Stimulated activated effector memory CD8-positive, alpha-beta T cell treated with anti-CD3 and anti-CD28 coated beads, Interleukin-12 subunit alpha, Interleukin-12 subunit beta, amount 100 ng/mL, for 72 hours (primary cell): ENCODE measurements around the gene ELOVL1.
A peak's percentile ranks its signal among the peaks of the same experiment; 100 is the strongest.
"Not testable (repeated sequence)": the region's sequence is repeated elsewhere in the genome, so short reads cannot be mapped to it uniquely, and the experiment has no call there.

ENCODE experiments used
- ATAC-seq: fragments of 150-1000 bp; cut with Tn5 transposase; 2 replicates; pipeline ENCODE4 v1.10.0; 2021
- DNase-seq, 2 donors: peaks; one replicate each; pipeline ENCODE4 v3.0.0; 2021 to 2022; ENCODE audit warnings: low spot score in 2 of 2
- H3K27ac Mint-ChIP-seq: one replicate; pipeline ENCODE4 v1.8.0; 2022; ENCODE audit warnings: mild to moderate bottlenecking, mixed read lengths
- H3K36me3 Mint-ChIP-seq: one replicate; pipeline ENCODE4 v1.8.0; 2022; ENCODE audit warnings: mild to moderate bottlenecking, mixed read lengths
- H3K4me1 Mint-ChIP-seq: one replicate; pipeline ENCODE4 v1.8.0; 2022; ENCODE audit warnings: mixed read lengths
- H3K4me3 Mint-ChIP-seq: one replicate; pipeline ENCODE4 v1.8.0; 2022; ENCODE audit warnings: mild to moderate bottlenecking, mixed read lengths
- H3K9me3 Mint-ChIP-seq: one replicate; pipeline ENCODE4 v1.8.0; 2022; ENCODE audit warnings: mixed read lengths

ELOVL1 gene

DNA sequence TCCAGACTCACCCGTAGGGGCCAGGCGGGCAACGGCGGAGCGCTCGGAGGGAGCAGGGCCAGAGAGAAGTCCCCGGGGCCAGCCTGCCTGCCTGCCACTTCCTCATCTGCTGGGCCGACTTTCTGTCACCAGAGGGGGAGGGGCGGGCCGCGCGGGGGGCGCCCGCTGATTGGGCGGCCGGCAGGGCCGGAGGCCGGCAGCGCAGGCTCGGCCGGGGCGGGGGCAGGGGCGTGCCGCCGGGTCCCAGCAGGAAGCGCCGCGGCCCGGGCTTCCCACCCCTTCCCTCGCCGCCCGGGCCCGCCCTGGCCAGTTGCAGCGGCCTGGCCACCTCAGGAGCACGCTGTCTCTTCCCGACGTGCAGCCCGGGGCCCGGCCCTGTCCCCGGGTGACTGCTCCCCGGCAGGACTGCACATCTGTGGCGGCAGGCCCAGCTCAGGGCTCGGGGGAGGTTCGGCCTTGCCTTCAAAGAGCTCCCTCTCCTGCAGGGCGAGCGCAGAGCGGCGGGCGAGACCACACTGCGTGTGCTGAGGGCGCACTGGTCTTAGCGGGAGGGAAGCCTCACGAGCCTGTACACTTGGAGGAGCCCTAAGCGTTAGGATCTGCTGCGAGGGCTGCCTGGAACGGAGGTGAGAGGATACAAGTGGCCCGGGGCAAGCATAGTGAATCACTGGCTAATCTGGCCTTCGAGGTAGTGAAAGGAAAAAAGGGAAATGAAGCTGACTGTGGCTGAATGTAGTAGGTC lies at the start of gene ELOVL1:
Gene ELOVL1 (minus strand): TSS at position 108 of the 742 bp plus-strand sequence. CDS start 2,402 bp downstream, outside the sequence.
- Mint-ChIP-seq H3K9me3 (no peaks in the 10 kb centered on the region), H3K4me1 (peaks cover 47% of the 10 kb centered on the region), H3K27ac (peak within 1 kb of the TSS; percentile 94), H3K36me3 (peaks cover 48% of the 10 kb centered on the region), H3K4me3 (peak within 1 kb of the TSS; percentile 96)
- ATAC-seq (peak; percentile 89), DNase-seq (peak; percentile 83 to 92)

DNA sequence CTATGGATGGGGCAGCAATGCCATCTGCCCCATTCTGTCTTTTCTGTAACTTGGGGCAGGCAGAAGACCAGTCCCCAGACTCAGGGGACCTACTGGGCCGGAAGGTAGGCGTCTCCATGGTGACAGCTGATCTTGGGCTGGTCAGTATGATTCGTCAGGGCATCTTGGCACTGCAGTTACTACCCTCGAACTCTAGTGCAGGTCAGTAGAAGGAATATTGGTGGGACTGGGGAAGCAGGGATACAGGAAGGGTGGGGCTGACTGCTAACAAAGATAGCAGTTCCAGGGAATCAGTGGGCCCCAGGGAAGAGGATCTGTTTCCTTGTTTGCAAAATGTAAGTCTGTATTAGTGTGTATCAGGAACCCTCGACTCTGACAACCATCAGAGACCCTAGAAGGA lies 48.1 kb upstream of the ELOVL1 start:
- Mint-ChIP-seq H3K36me3 (peaks cover 32% of the 10 kb centered on the region), H3K9me3 (no peaks in the 10 kb centered on the region), H3K4me1 (peaks cover 5% of the 10 kb centered on the region), H3K27ac (no peak overlapping the region), H3K4me3 (no peak overlapping the region)
- DNase-seq, result no peak
- ATAC-seq, result no peak

DNA sequence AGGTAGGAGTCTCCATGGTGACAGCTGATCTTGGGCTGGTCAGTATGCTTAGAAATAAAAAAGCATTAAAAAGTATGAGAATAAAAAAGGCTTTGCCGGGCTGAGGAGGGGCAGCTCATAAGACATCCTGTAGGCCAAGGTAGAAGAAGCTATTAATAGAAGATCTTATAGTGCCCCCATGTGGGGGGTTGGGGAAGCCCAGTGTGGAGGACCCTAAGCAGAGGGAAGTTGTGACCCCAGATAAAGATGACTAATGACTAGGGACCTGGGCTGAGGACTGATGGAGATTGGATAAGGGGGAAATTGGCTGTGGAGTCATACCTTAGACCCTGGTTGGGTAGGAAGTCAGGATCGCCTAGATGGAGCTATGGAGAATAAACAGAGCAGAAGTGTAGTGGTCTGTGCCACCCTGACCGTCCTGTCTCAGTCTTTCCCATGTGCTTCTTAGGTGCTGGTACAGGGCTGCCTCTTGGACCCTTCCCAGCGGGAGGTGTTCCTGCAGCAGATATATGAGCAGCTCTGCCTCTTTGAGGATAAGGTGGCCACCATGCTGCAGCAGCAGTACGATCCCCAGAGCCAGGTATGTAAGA lies 46.9 kb upstream of the ELOVL1 start:
- Mint-ChIP-seq H3K27ac (peak overlapping the region; percentile 56), H3K4me1 (peaks cover 5% of the 10 kb centered on the region), H3K4me3 (no peak overlapping the region), H3K9me3 (no peaks in the 10 kb centered on the region), H3K36me3 (peaks cover 31% of the 10 kb centered on the region)
- DNase-seq (peak; percentile 36 to 78), ATAC-seq (peak; percentile 89)

DNA sequence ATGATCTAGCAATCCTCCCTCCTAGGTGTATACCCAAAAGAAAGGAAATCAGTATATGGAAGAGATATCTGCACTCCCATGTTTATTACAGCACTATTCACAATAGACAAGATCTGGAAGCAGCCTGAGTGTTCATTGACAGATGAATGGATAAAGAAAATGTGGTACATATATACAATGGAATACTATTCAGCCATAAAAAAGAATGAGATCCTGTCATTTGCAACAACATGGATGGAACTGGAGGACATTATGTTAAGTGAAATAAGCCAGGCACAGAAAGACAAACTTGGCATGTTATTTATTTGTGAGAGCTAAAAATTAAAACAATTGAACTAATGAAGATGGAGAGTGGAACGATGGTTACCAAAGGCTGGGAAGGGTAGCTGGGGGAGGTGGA lies 45.6 kb upstream of the ELOVL1 start:
- peaks cover 39% of the 10 kb centered on the region for H3K36me3 Mint-ChIP-seq
- H3K9me3 Mint-ChIP-seq, DNase-seq, ATAC-seq, H3K4me3 Mint-ChIP-seq, H3K4me1 Mint-ChIP-seq, H3K27ac Mint-ChIP-seq: not testable (repeated sequence)

DNA sequence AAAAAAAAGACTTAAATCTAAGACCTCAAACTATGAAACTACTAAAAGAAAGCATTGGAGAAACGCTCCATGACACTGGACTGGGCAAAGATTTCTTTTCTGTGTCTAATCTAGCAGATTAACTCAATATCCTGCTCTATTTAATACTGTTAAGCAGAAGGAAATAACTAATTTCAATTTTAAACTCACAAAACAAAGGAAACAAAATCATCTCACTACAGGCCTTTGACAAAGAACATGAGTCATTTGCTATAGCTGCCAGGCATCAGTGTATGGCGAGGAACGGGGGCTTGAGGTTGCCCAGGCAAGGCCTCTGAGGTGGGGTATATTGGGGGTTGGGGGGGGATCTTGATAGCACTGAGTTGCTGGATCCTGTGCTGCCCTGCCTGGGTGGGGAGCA lies 42.8 kb upstream of the ELOVL1 start:
- no peak for DNase-seq
- no peak for ATAC-seq
- H3K4me1 Mint-ChIP-seq, result peaks cover 5% of the 10 kb centered on the region
- no peaks in the 10 kb centered on the region for H3K9me3 Mint-ChIP-seq
- H3K36me3 Mint-ChIP-seq, result peaks cover 67% of the 10 kb centered on the region
- H3K4me3 Mint-ChIP-seq, result no peak overlapping the region
- no peak overlapping the region for H3K27ac Mint-ChIP-seq

DNA sequence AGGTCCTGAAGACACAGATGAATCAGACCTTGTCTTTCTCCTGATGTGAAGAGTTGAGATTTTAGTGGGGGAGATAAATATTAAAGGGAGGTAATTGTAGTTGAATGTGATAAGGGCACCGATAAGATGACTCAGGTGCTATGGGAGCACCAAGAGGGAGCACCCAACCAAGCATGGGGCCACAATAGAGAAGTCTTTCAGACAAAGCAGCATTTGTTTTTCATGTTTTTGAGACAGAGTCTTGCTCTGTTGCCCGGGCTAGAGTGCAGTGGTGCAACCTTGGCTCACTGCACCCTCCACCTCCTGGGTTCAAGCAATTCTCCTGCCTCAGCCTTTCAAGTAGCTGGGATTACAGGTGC lies 38.0 kb upstream of the ELOVL1 start:
- H3K27ac Mint-ChIP-seq, result no peak overlapping the region
- DNase-seq (no peak), ATAC-seq (no peak)
- peaks cover 82% of the 10 kb centered on the region for H3K36me3 Mint-ChIP-seq
- no peak overlapping the region for H3K4me3 Mint-ChIP-seq
- no peaks in the 10 kb centered on the region for H3K9me3 Mint-ChIP-seq
- peaks cover 13% of the 10 kb centered on the region for H3K4me1 Mint-ChIP-seq

DNA sequence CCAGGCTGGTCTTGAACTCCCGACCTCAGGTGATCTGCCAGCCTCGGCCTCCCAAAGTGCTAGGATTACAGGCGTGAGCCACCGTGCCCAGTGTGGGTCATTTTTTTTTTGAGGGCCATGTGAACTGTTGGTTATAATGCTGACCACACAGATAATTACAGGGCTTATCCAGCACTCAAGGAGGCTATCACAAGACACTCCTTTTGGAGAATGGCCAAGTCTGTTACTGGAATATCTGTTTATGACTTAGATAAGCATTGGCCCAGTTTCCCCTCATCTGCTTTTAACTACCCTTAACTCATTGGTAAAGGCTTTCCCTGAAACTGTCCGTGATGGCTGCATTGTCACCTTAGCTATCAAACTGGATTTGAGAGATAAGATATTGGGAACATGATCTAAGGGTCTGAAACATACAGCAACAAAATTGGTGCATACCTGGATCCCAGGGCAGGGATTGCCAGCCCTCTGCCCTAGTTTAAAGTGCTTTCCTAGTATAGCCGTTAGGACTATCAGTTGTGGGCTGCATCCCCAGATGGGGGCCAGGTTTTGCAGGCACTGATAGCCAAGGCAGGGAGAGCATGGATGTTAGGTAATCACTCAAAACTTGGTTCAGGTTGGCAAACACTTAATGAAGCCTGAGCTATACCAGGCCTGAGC lies 37.5 kb upstream of the ELOVL1 start:
- no peak overlapping the region for H3K4me3 Mint-ChIP-seq
- DNase-seq, result no peak
- no peak for ATAC-seq
- H3K36me3 Mint-ChIP-seq, result peaks cover 78% of the 10 kb centered on the region
- H3K9me3 Mint-ChIP-seq, result no peaks in the 10 kb centered on the region
- no peak overlapping the region for H3K27ac Mint-ChIP-seq
- peaks cover 13% of the 10 kb centered on the region for H3K4me1 Mint-ChIP-seq

DNA sequence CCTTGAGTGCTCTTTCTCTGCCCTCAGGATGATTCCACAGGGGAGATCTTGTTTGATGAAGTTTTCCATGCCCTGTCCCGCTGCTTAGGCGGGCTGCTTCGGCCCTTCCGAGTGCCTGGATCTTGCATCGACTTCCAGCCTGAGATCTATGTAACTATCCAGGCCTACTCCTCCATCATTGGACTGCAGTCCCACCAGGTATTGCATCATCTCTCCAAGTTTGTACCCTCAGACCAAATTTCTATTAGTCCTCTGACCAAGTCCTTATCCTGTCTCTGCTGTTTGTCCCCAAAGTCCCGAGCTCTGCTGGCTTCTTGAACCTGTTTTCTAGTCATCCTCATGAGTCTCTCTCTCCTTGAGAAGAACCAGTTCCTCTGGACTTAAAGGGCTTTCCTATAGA lies 36.5 kb upstream of the ELOVL1 start:
- H3K36me3 Mint-ChIP-seq, result peaks cover 68% of the 10 kb centered on the region
- no peak overlapping the region for H3K4me3 Mint-ChIP-seq
- H3K4me1 Mint-ChIP-seq, result peaks cover 13% of the 10 kb centered on the region
- ATAC-seq (no peak), DNase-seq (no peak)
- no peak overlapping the region for H3K27ac Mint-ChIP-seq
- H3K9me3 Mint-ChIP-seq, result no peaks in the 10 kb centered on the region

DNA sequence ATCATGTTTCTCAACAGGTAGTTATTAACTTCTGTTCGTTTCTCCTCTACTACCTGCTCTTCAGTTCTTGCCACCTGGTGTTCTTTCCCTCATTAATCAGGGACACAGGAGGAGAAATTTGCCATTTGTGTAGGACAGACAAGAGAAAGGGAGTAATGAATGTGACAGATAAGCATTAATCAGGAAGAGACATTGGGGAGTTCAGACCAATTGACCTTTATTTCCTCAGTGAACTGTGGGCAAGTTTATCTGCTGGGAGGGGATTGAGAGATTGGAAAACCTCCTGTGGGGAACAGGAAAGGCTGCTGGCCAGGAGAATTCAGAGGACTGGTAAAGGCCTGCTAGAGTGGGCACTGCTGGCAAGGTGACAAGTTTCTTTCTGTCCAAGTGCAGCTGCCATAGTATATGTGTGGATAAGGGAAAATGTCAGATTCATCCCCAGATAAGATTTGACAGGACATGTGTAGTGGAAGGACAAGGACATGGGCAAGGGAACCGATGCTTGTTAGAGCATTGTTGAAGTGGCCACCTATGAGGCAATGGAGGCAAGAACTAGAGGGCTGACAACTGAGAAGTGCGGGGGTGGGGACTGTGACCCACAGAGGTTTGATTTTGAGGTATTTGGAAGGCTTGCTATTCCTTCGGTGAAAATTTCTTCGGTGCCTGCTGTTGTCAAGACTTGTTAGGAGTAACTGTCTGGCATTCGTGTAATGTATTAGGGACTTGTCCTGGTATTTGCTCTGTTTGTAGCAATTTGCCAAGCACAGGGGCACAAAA lies 34.5 kb upstream of the ELOVL1 start:
- Mint-ChIP-seq H3K4me1 (peaks cover 13% of the 10 kb centered on the region), H3K36me3 (peaks cover 47% of the 10 kb centered on the region), H3K9me3 (no peaks in the 10 kb centered on the region), H3K4me3 (no peak overlapping the region), H3K27ac (peak overlapping the region; percentile 20)
- DNase-seq (no peak), ATAC-seq (no peak)

DNA sequence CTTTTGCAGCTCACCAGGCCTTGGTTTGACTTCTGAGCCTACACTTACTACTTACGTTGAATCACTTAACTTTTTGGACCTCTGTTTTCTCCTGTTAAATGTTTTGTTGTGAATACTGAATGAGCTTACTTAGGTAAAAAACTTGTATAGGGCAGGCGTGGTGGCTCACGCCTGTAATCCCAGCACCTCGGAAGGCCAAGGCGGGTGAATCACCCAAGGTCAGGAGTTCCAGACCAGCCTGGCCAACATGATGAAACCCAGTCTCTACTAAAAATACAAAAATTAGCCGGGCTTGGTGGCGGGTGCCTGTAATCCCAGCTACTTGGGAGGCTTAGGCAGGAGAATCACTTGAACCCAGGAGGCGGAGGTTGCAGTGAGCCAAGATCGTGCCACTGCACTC lies 32.6 kb upstream of the ELOVL1 start:
- peaks cover 13% of the 10 kb centered on the region for H3K4me1 Mint-ChIP-seq
- not testable (repeated sequence) for ATAC-seq, H3K4me3 Mint-ChIP-seq, H3K27ac Mint-ChIP-seq, H3K9me3 Mint-ChIP-seq, DNase-seq
- H3K36me3 Mint-ChIP-seq, result peaks cover 40% of the 10 kb centered on the region

DNA sequence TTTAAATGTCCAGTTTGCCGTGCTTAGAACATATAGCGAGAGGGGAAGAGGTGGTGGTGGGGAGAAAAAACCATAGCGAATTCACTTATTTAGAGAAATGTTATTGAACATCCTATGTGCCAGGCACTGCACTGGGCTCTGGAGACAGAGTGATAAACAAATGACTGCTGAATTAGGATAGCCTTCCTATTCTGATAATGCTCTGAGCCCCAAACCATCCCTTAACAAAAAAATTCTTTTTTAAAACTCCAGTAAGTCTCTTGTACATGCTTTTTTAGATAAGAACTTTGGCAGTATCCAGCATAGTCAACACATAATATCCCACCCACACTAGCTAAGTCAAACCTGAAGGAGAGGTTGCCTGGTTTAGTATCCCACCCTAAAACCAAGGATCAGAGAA lies 30.4 kb upstream of the ELOVL1 start:
- Mint-ChIP-seq H3K27ac (no peak overlapping the region), H3K4me3 (no peak overlapping the region)
- ATAC-seq, result no peak

DNA sequence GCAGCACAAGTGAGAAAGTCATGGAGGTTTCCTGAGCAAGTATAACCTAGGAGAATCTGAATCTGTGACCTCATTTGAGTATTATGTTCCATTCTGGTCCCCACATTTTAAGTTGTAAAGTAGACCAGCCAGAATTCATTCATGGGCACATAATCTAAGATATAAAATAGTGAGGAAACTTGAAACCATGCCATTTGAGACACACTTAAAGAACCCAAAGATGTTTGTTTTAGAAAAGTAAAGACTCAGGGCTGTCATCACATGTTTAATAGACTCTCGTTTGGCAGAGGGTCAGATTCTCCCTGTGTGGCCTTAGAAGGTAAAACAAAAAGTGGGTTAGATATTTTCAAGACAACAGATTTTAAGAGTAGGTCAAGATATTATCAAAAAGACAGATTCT lies 28.2 kb upstream of the ELOVL1 start:
- no peak overlapping the region for H3K4me3 Mint-ChIP-seq
- ATAC-seq (no peak), DNase-seq (no peak)
- H3K27ac Mint-ChIP-seq, result no peak overlapping the region
- H3K36me3 Mint-ChIP-seq, result peaks cover 19% of the 10 kb centered on the region
- H3K9me3 Mint-ChIP-seq, result no peaks in the 10 kb centered on the region
- H3K4me1 Mint-ChIP-seq, result peaks cover 15% of the 10 kb centered on the region

More for the DNA sequence above, 30.4 kb upstream of the ELOVL1 start:
- Mint-ChIP-seq H3K36me3 (peaks cover 25% of the 10 kb centered on the region), H3K9me3 (no peaks in the 10 kb centered on the region), H3K4me1 (peaks cover 20% of the 10 kb centered on the region)
- no peak for DNase-seq

DNA sequence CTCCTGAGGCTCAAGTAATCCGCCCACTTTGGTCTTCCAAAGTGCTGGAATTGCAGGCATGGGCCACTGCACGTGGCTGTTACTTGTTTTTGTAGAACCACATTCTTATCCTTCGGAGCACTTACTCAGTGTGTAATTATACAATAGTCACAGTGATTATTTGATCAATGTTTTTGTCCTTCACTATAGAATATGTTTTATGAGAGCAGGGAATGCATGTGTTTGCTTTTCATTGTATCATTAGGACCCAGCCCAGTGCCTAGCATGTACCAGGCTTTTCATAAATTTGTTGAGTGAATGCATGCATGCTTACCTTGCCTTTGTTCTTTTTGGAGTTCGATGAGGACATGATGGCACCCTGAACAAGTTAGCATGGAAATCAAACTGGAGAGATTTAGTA lies 27.7 kb upstream of the ELOVL1 start:
- peaks cover 15% of the 10 kb centered on the region for H3K4me1 Mint-ChIP-seq
- ATAC-seq, result no peak
- H3K9me3 Mint-ChIP-seq, result no peaks in the 10 kb centered on the region
- H3K36me3 Mint-ChIP-seq, result peaks cover 19% of the 10 kb centered on the region
- peak overlapping the region; percentile 32 for H3K27ac Mint-ChIP-seq
- no peak for DNase-seq
- H3K4me3 Mint-ChIP-seq, result no peak overlapping the region

DNA sequence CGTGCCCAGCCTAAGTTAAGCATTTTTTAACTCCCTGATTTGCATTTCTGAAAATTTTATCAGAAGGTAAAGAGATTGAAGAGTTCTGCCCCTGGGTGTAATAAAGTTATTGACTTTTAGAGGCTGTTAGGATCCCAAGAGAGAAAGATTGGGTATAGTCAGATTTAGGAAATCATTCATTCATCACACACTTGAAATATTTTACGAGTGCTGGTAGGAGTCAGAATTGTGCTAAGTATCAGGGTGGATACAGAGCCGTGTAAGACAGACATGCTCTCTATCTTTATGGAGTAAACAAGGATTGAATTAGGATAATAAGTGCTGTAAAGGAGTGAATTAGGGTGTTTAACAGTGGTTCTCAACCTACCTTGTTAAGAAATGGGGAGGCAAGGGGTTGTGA lies 24.9 kb upstream of the ELOVL1 start:
- Mint-ChIP-seq H3K4me3 (no peak overlapping the region), H3K4me1 (peaks cover 36% of the 10 kb centered on the region)
- no peak for ATAC-seq

More for the DNA sequence above, 24.9 kb upstream of the ELOVL1 start:
- Mint-ChIP-seq H3K36me3 (peaks cover 39% of the 10 kb centered on the region), H3K27ac (no peak overlapping the region), H3K9me3 (no peaks in the 10 kb centered on the region)
- no peak for DNase-seq
